ENCODE measurements around the gene PLEKHA7. TPM values are rescaled to one million over a fixed set of nuclear protein-coding genes. Genes with fewer than 3 reads are reported as not detected.

The PLEKHA7 gene
- total and polyA plus RNA-seq, 2 of the 4 experiments (the other 2 are of a cell fraction): 0.12 TPM; not detected in 1

GRCh38 chr11:17001806-17002205 is 12.4 kb downstream of the PLEKHA7 start:
- ChIA-PET POLR2A (ENCODE audit: unreplicated experiment) (no interaction called here), CTCF (no interaction called here)
- Histone ChIP-seq H2BK20ac (ENCODE audit: low read depth, low read length) (no peak overlapping the region), H2BK5ac (ENCODE audit: low read depth, low read length, poor library complexity, severe bottlenecking) (no peak overlapping the region), H3K9ac (ENCODE audit: low read depth, low read length) (no peak overlapping the region), H3K4me2 (ENCODE audit: low read depth, low read length) (no peak overlapping the region), H3K14ac (replicated peaks; ENCODE audit: low read depth, low read length) (no peak overlapping the region), H2BK15ac (ENCODE audit: low read depth, low read length) (no peak overlapping the region), H3K27me3 (ENCODE audit: control insufficient read depth, insufficient read depth, low read length) (peaks cover 2% of the 10 kb centered on the region), H3K4ac (ENCODE audit: low read depth, low read length) (no peak overlapping the region), H2AFZ (replicated peaks; ENCODE audit: low read length, poor library complexity) (no peak overlapping the region), H2BK120ac (ENCODE audit: low read depth, low read length) (no peak overlapping the region), H3K56ac (ENCODE audit: extremely low read depth, insufficient read depth, low read length) (no peak overlapping the region), H3K9me1 (ENCODE audit: insufficient read depth, low read length) (0 out of 2 replicates have a peak, but pooled peaks cover 2% of the 10 kb centered on the region), H2AK5ac (ENCODE audit: low read depth, low read length) (no peak overlapping the region), H4K20me1 (ENCODE audit: insufficient read depth, low read length) (no peaks in the 10 kb centered on the region), H3K4me3 (ENCODE audit: insufficient read depth, low read depth, low read length) (no peak overlapping the region), H2AK9ac (replicated peaks; ENCODE audit: low read depth, low read length, poor library complexity) (no peak overlapping the region), H3K79me1 (ENCODE audit: low read depth in 1 of 2, low read length in 2 of 2) (no peaks in the 10 kb centered on the region), H3K27ac (ENCODE audit: insufficient read depth, low read length) (no peak overlapping the region), H4K91ac (ENCODE audit: insufficient read depth, low read depth, low read length) (no peak overlapping the region), H4K8ac (ENCODE audit: low read depth in 2 of 2, low read length in 2 of 2) (no peak overlapping the region), H3K9me3 (ENCODE audit: control insufficient read depth, insufficient read depth, low read length) (no peaks in the 10 kb centered on the region), H4K5ac (ENCODE audit: low read depth, low read length) (no peak overlapping the region), H3K18ac (ENCODE audit: low read depth, low read length) (no peak overlapping the region), H3K4me1 (ENCODE audit: control insufficient read depth, insufficient read depth, low read length) (no peaks in the 10 kb centered on the region), H3K23ac (ENCODE audit: low read depth, low read length) (no peak overlapping the region), H3K36me3 (ENCODE audit: control insufficient read depth, insufficient read depth, low read length) (no peaks in the 10 kb centered on the region)
- ATAC-seq (ENCODE audit: low read depth): no peak
- in situ Hi-C loops (cut with MboI; ENCODE audit: low sequenced_read_pairs): no loop called here
- no CpG with 5 or more reads among the region's 3 CpGs for WGBS, 2 experiments (ENCODE audit: extremely low coverage in 2 of 2, insufficient read length in 1 of 2)
- no peak for TF ChIP-seq MAFK (IDR thresholded peaks at IDR 0.05; ENCODE audit: low read depth, low read length)
- no peak for TF ChIP-seq ELK1 (IDR thresholded peaks at IDR 0.05; ENCODE audit: borderline replicate concordance, low read depth, low read length)
- no peak for TF ChIP-seq RFX5 (IDR thresholded peaks at IDR 0.05; ENCODE audit: low read depth, low read length)
- TF ChIP-seq SMC3 (IDR thresholded peaks at IDR 0.05; ENCODE audit: low read depth, low read length): no peak
- no peak for TF ChIP-seq CTCF (conservative IDR thresholded peaks at IDR 0.05; ENCODE audit: low read depth, low read length)
- no peak for TF ChIP-seq USF2 (IDR thresholded peaks at IDR 0.05; ENCODE audit: low read depth, low read length)
- no peak for TF ChIP-seq CEBPB (IDR thresholded peaks at IDR 0.05; ENCODE audit: low read depth, low read length)
- BruUV-seq (replicated peaks): no TSS peak
- intact Hi-C loops (cut with micrococcal nuclease): no loop called here
- DNase-seq: no peak
- dilution Hi-C loops (cut with HindIII; ENCODE audit: low sequenced_read_pairs, unreplicated experiment): no loop called here
